Vagina (tissue), 2 donors: ENCODE results near the gene RYR1.

Source experiments
- POLR2AphosphoS5 ChIP-seq, 2 donors: sonication (generic); formaldehyde crosslinking; IDR thresholded peaks; one replicate each; pipeline ENCODE4 v1.9.0; 2017; ENCODE audit warnings: antibody characterized with exemption in 2 of 2, mild to moderate bottlenecking in 2 of 2, low read depth in 1 of 2; ENCODE audit not compliant: insufficient read depth in 1 of 2
- TF ChIP-seq, protein P1 (sequence below), 3 experiments: fragments of 450-650 bp in 2 of 3; fragments of 200-600 bp in 1 of 3; sonication (generic) in 1 of 3; IDR thresholded peaks; one replicate each; pipeline ENCODE4 v1.5.1; 2017 to 2019; ENCODE audit warnings: antibody characterized with exemption in 3 of 3, mild to moderate bottlenecking in 2 of 3, moderate library complexity in 2 of 3

GRCh38 chr19:38569368-38569983, 136.0 kb downstream of the RYR1 start:
- TF ChIP-seq, protein P1, sequence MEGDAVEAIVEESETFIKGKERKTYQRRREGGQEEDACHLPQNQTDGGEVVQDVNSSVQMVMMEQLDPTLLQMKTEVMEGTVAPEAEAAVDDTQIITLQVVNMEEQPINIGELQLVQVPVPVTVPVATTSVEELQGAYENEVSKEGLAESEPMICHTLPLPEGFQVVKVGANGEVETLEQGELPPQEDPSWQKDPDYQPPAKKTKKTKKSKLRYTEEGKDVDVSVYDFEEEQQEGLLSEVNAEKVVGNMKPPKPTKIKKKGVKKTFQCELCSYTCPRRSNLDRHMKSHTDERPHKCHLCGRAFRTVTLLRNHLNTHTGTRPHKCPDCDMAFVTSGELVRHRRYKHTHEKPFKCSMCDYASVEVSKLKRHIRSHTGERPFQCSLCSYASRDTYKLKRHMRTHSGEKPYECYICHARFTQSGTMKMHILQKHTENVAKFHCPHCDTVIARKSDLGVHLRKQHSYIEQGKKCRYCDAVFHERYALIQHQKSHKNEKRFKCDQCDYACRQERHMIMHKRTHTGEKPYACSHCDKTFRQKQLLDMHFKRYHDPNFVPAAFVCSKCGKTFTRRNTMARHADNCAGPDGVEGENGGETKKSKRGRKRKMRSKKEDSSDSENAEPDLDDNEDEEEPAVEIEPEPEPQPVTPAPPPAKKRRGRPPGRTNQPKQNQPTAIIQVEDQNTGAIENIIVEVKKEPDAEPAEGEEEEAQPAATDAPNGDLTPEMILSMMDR (IDR thresholded peaks at IDR 0.05) = no peak
- TF ChIP-seq POLR2AphosphoS5 (IDR thresholded peaks at IDR 0.05; ENCODE audit: insufficient read depth in 1 of 2, low read depth in 1 of 2) = no peak
